WTC11 (cell line): ENCODE results near the gene EPHB6.

ENCODE experiments used
- CTCF ChIP-seq: fragments of 200-600 bp; IDR thresholded peaks from 2 replicates; pipeline ENCODE4 v1.8.0; 2022; ENCODE audit warnings: antibody characterized with exemption
- E2F5 ChIP-seq: sonication (generic); formaldehyde crosslinking; IDR thresholded peaks from 2 replicates; pipeline ENCODE4 v1.8.1; 2022; ENCODE audit warnings: mild to moderate bottlenecking, moderate library complexity, missing genetic modification reagents
- JUN ChIP-seq: sonication (generic); formaldehyde crosslinking; IDR thresholded peaks from 2 replicates; pipeline ENCODE4 v1.8.0; 2023; ENCODE audit warnings: mild to moderate bottlenecking, missing genetic modification reagents

- no peak for TF ChIP-seq E2F5 (CRISPR knock-in tag)
- no peak for TF ChIP-seq CTCF
- no peak for TF ChIP-seq JUN (CRISPR knock-in tag)
Measured at GRCh38 chr7:142894112-142894984, 39.5 kb downstream of the EPHB6 start.
